GM19351 (cell line): ENCODE data around the gene ZNF77.
"Not testable (repeated sequence)": the region's sequence is repeated elsewhere in the genome, so short reads cannot be mapped to it uniquely, and the experiment has no call there.

Experiments used
- ATAC-seq: cut with Tn5 transposase; IDR thresholded peaks from one replicate; pipeline ENCODE4 v1.9.1; 2021; ENCODE audit warnings: mild to moderate bottlenecking, moderate library complexity; ENCODE audit not compliant: unreplicated experiment

The ZNF77 gene

GRCh38 chr19:2923510-2923909 lies 21.3 kb downstream of the ZNF77 start:
- no peak for ATAC-seq

- no peak for ATAC-seq
Observed at GRCh38 chr19:2922987-2923386, 21.8 kb downstream of the ZNF77 start.

- no peak for ATAC-seq
Observed at GRCh38 chr19:2917275-2918184, 27.2 kb downstream of the ZNF77 start.

GRCh38 chr19:2912306-2912705 lies 32.5 kb downstream of the ZNF77 start:
- no peak for ATAC-seq

- ATAC-seq = no peak
Observed at GRCh38 chr19:2906631-2907195, 38.1 kb downstream of the ZNF77 start.

- ATAC-seq = no peak
Observed at GRCh38 chr19:2905918-2906519, 38.8 kb downstream of the ZNF77 start.

- not testable (repeated sequence) for ATAC-seq
Observed at GRCh38 chr19:2903326-2903725, 41.4 kb downstream of the ZNF77 start.

- no peak for ATAC-seq
Observed at GRCh38 chr19:2902590-2903218, 42.1 kb downstream of the ZNF77 start.

- ATAC-seq = peak; percentile 98
Observed at GRCh38 chr19:2900296-2901252, 44.2 kb downstream of the ZNF77 start, which contains the start of gene ZNF57. TSS of gene ZNF57 (plus strand) at chr19:2900928. CDS start at chr19:2901046, 118 bp downstream.

GRCh38 chr19:2896694-2897093 lies 48.1 kb downstream of the ZNF77 start:
- no peak for ATAC-seq

GRCh38 chr19:2890531-2890930 lies 54.2 kb downstream of the ZNF77 start:
- not testable (repeated sequence) for ATAC-seq

GRCh38 chr19:2888731-2889224 lies 56.0 kb downstream of the ZNF77 start:
- ATAC-seq = no peak

- ATAC-seq = no peak
Observed at GRCh38 chr19:2887391-2887914, 57.3 kb downstream of the ZNF77 start.

GRCh38 chr19:2885736-2886135 lies 59.0 kb downstream of the ZNF77 start:
- no peak for ATAC-seq

GRCh38 chr19:2883686-2884439 lies 60.9 kb downstream of the ZNF77 start:
- ATAC-seq = no peak
